ENCODE results near the gene AGBL4. TPM values are rescaled to one million over a fixed set of nuclear protein-coding genes. Genes with fewer than 3 reads are reported as not detected.

The AGBL4 gene
- total and polyA plus RNA-seq, 7 experiments from 2014 or later = 0.27 TPM; not detected in 6

DNA sequence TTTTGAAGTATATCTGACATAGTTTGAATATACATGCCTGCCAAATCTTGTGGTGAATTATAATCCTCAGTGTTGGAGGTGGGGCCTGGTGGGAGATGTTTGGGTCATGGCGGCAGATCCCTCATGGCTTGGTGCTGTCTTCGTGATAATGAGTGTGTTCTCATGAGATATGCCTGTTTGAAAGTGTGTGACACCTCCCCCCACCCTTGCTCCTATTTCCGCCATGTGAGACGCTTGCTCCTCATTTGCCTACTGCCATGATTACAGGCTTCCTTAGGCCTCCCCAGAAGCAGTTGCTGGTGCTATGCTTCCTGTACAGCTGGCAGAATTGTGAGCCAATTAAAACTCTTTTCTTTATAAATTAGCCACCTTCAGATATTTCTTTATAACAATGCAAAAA, 810.5 kb downstream of the AGBL4 start:
- DNase-seq = no peak
- H3K4me1 Mint-ChIP-seq = no peaks in the 10 kb centered on the region
- no peak for ATAC-seq
- Histone ChIP-seq H3K36me3 (ENCODE audit: control insufficient read depth in 2 of 3, insufficient read depth in 3 of 3, low read length in 3 of 3) (no peaks in the 10 kb centered on the region), H3K27me3 (ENCODE audit: control insufficient read depth in 2 of 2, insufficient read depth in 2 of 2, low read length in 2 of 2) (no peaks in the 10 kb centered on the region), H3K4me3 (ENCODE audit: low read length) (no peak overlapping the region), H3K4me1 (ENCODE audit: control insufficient read depth in 2 of 2, insufficient read depth in 2 of 2, low read length in 2 of 2) (no peaks in the 10 kb centered on the region), H3K9me3 (ENCODE audit: control insufficient read depth in 2 of 3, low read length in 3 of 3) (no peaks in the 10 kb centered on the region), H3K27ac (ENCODE audit: low read depth, low read length) (no peak overlapping the region)
- H3K4me3 Mint-ChIP-seq = no peak overlapping the region
- no peaks in the 10 kb centered on the region for H3K36me3 Mint-ChIP-seq
- H3K27me3 Mint-ChIP-seq = peaks cover 0 to 6% (median 4%) of the 10 kb centered on the region in 5 donors
- intact Hi-C loops (cut with micrococcal nuclease) = no loop called here
- no peak overlapping the region for H3K27ac Mint-ChIP-seq
- POLR2A ChIA-PET = no interaction called here
- H3K9me3 Mint-ChIP-seq = peaks cover 0 to 11% (median 0%) of the 10 kb centered on the region in 11 donors
- CTCF ChIA-PET = no interaction called here

DNA sequence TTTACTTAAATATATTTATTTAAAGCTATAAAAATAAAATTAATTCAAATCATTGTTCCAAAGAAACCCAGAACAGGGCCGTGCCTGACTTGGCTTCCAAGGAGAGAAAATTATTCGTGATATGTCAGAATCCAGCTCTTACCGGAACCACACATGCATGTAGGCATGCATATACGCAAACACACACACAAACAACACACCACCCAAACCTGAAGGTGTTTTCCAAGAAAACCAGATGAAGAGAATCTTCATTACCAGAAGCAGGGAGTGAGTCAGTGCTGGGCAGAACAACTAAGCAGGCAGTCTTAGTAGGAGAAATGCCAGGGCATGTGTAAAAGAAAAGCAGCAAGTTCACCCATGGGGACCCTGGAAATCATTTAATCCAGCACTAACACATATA, 815.0 kb downstream of the AGBL4 start:
- H3K36me3 ChIP-seq (ENCODE audit: control insufficient read depth in 2 of 3, insufficient read depth in 3 of 3, low read length in 3 of 3) = no peaks in the 10 kb centered on the region
- no peaks in the 10 kb centered on the region for H3K27me3 ChIP-seq (ENCODE audit: control insufficient read depth in 2 of 2, insufficient read depth in 2 of 2, low read length in 2 of 2)
- no peaks in the 10 kb centered on the region for H3K9me3 ChIP-seq (ENCODE audit: control insufficient read depth in 2 of 3, low read length in 3 of 3)
- intact Hi-C loops (cut with micrococcal nuclease) = no loop called here
- Mint-ChIP-seq H3K9me3 (peaks cover 0 to 11% (median 0%) of the 10 kb centered on the region in 11 donors), H3K27me3 (peaks cover 0 to 10% (median 4%) of the 10 kb centered on the region in 5 donors), H3K27ac (no peak overlapping the region), H3K36me3 (no peaks in the 10 kb centered on the region), H3K4me3 (no peak overlapping the region), H3K4me1 (no peaks in the 10 kb centered on the region)
- ChIA-PET POLR2A (no interaction called here), CTCF (no interaction called here)
- ATAC-seq (no peak), DNase-seq (no peak)
- no peak overlapping the region for H3K27ac ChIP-seq (ENCODE audit: low read depth, low read length)
- H3K4me3 ChIP-seq (ENCODE audit: low read length) = no peak overlapping the region
- H3K4me1 ChIP-seq (ENCODE audit: control insufficient read depth in 2 of 2, insufficient read depth in 2 of 2, low read length in 2 of 2) = no peaks in the 10 kb centered on the region

DNA sequence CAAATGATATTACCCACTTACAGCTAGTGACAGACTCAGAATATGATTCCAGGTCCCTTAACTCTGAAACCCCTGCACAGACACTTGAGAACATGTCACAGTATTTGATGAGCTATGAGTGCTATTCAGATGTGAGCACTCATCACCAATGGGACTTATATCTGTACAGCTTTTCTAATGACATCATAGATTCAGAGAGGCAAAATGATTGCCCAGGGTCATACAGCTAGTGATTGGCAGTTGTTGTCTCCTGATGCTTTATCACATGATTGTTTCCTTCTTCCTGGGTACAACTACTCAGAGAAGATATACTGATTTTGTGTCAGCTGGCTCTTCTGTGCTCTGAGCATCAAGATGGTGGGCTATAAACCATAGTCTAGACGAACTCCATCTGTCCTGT, 819.0 kb downstream of the AGBL4 start:
- Histone ChIP-seq H3K36me3 (ENCODE audit: control insufficient read depth in 2 of 3, insufficient read depth in 3 of 3, low read length in 3 of 3) (no peaks in the 10 kb centered on the region), H3K27me3 (ENCODE audit: control insufficient read depth in 2 of 2, insufficient read depth in 2 of 2, low read length in 2 of 2) (no peaks in the 10 kb centered on the region), H3K4me1 (ENCODE audit: control insufficient read depth in 2 of 2, insufficient read depth in 2 of 2, low read length in 2 of 2) (no peaks in the 10 kb centered on the region), H3K4me3 (ENCODE audit: low read length) (no peak overlapping the region), H3K27ac (ENCODE audit: low read depth, low read length) (no peak overlapping the region), H3K9me3 (ENCODE audit: control insufficient read depth in 2 of 3, low read length in 3 of 3) (no peaks in the 10 kb centered on the region)
- H3K4me1 Mint-ChIP-seq = no peaks in the 10 kb centered on the region
- peaks cover 0 to 5% (median 0%) of the 10 kb centered on the region in 5 donors for H3K36me3 Mint-ChIP-seq
- peaks cover 0 to 10% (median 4%) of the 10 kb centered on the region in 5 donors for H3K27me3 Mint-ChIP-seq
- intact Hi-C loops (cut with micrococcal nuclease) = no loop called here
- DNase-seq = no peak
- ChIA-PET CTCF (no interaction called here), POLR2A (no interaction called here)
- H3K27ac Mint-ChIP-seq = no peak overlapping the region
- peaks cover 1 to 32% (median 8%) of the 10 kb centered on the region in 11 donors for H3K9me3 Mint-ChIP-seq
- no peak for ATAC-seq
- no peak overlapping the region for H3K4me3 Mint-ChIP-seq

DNA sequence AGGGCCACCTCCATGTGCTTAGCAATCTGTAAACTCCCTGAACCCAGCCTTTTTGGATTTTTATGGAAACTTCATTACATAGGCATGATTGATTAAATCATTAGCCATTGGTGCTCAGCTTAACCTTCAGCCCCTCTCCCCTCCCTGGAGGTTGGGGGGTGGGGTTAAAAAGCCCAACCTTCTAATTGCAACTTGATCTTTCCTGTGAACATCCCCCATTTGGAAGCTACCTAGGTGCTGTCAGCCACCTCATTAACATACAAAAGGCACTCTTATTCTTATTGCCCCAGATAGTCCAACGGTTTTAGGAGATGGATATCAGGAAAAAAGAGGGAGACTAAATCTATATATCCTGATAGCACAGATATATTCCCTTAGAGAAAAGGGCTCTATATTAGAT, 823.0 kb downstream of the AGBL4 start:
- no peaks in the 10 kb centered on the region for H3K27me3 ChIP-seq (ENCODE audit: control insufficient read depth in 2 of 2, insufficient read depth in 2 of 2, low read length in 2 of 2)
- H3K4me1 Mint-ChIP-seq = no peaks in the 10 kb centered on the region
- H3K27ac ChIP-seq (ENCODE audit: low read depth, low read length) = no peak overlapping the region
- peaks cover 0 to 17% (median 9%) of the 10 kb centered on the region in 5 donors for H3K27me3 Mint-ChIP-seq
- H3K4me3 ChIP-seq (ENCODE audit: low read length) = no peak overlapping the region
- ChIA-PET POLR2A (interaction anchor here (0.8 kb wide), 1 partner anchor 53 kb away, joined by 3 read pairs; no protein-coding TSS in a partner anchor), CTCF (no interaction called here)
- H3K36me3 Mint-ChIP-seq = peaks cover 0 to 5% (median 0%) of the 10 kb centered on the region in 5 donors
- H3K4me1 ChIP-seq (ENCODE audit: control insufficient read depth in 2 of 2, insufficient read depth in 2 of 2, low read length in 2 of 2) = no peaks in the 10 kb centered on the region
- intact Hi-C loops (cut with micrococcal nuclease) = no loop called here
- H3K4me3 Mint-ChIP-seq = no peak overlapping the region
- ATAC-seq (no peak), DNase-seq (no peak)
- no peaks in the 10 kb centered on the region for H3K36me3 ChIP-seq (ENCODE audit: control insufficient read depth in 2 of 3, insufficient read depth in 3 of 3, low read length in 3 of 3)
- peaks cover 3 to 51% (median 17%) of the 10 kb centered on the region in 11 donors for H3K9me3 Mint-ChIP-seq
- no peak overlapping the region for H3K27ac Mint-ChIP-seq
- peaks cover 0 to 6% (median 0%) of the 10 kb centered on the region in 3 experiments for H3K9me3 ChIP-seq (ENCODE audit: control insufficient read depth in 2 of 3, low read length in 3 of 3)

DNA sequence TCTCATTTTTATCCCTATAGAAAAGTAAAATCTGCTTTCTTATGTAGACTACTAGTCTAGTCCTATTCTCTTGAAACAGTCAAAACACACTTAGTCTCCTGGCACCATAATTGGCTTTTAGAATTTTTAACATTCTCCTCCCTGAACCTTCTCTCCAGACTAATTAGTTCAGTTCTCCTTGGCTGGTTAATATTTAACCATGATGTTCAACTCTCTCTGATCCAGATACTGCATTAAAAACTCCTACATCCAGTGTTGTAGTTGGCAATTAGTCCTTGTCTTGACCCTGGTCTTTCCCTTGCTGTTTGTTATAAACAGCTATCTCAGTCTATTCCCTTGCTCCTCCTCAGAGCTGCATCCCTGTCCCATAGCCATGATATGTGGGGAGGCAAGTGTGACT, 824.2 kb downstream of the AGBL4 start:
- no peak overlapping the region for H3K27ac ChIP-seq (ENCODE audit: low read depth, low read length)
- H3K4me1 ChIP-seq (ENCODE audit: control insufficient read depth in 2 of 2, insufficient read depth in 2 of 2, low read length in 2 of 2) = no peaks in the 10 kb centered on the region
- DNase-seq (no peak), ATAC-seq (no peak)
- ChIA-PET POLR2A (no interaction called here), CTCF (no interaction called here)
- H3K27ac Mint-ChIP-seq = no peak overlapping the region
- peaks cover 0 to 7% (median 0%) of the 10 kb centered on the region in 3 experiments for H3K9me3 ChIP-seq (ENCODE audit: control insufficient read depth in 2 of 3, low read length in 3 of 3)
- peaks cover 0 to 5% (median 0%) of the 10 kb centered on the region in 5 donors for H3K36me3 Mint-ChIP-seq
- no peak overlapping the region for H3K4me3 Mint-ChIP-seq
- intact Hi-C loops (cut with micrococcal nuclease) = no loop called here
- no peaks in the 10 kb centered on the region for H3K27me3 ChIP-seq (ENCODE audit: control insufficient read depth in 2 of 2, insufficient read depth in 2 of 2, low read length in 2 of 2)
- peaks cover 3 to 54% (median 21%) of the 10 kb centered on the region in 11 donors for H3K9me3 Mint-ChIP-seq
- no peaks in the 10 kb centered on the region for H3K4me1 Mint-ChIP-seq
- no peaks in the 10 kb centered on the region for H3K36me3 ChIP-seq (ENCODE audit: control insufficient read depth in 2 of 3, insufficient read depth in 3 of 3, low read length in 3 of 3)
- no peak overlapping the region for H3K4me3 ChIP-seq (ENCODE audit: low read length)
- H3K27me3 Mint-ChIP-seq = peaks cover 0 to 17% (median 10%) of the 10 kb centered on the region in 5 donors

DNA sequence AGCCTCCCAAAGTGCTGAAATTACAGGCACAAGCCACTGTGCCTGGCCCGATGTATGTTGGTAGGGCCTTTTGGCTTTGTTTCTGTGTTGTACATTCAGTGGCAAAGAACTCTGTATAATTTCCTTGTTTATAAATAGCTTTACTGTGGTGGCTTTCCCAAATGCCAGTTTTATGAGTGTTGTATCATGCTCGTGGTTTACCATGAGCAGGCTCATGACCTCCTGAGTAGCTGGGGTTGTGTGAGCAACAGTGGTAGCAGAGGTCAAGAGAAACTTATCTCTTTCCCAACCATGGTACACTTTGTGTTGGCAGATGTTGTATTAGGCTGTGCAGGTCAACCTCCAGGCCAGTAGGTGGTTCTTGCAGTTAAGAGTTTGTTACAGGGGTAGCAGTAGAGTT, 826.7 kb downstream of the AGBL4 start:
- H3K9me3 ChIP-seq (ENCODE audit: control insufficient read depth in 2 of 3, low read length in 3 of 3) = peaks cover 0 to 11% (median 0%) of the 10 kb centered on the region in 3 experiments
- no peak for DNase-seq
- intact Hi-C loops (cut with micrococcal nuclease) = no loop called here
- H3K27me3 Mint-ChIP-seq = peaks cover 0 to 17% (median 10%) of the 10 kb centered on the region in 5 donors
- POLR2A ChIA-PET = no interaction called here
- peaks cover 0 to 5% (median 0%) of the 10 kb centered on the region in 5 donors for H3K36me3 Mint-ChIP-seq
- no peaks in the 10 kb centered on the region for H3K36me3 ChIP-seq (ENCODE audit: control insufficient read depth in 2 of 3, insufficient read depth in 3 of 3, low read length in 3 of 3)
- no peaks in the 10 kb centered on the region for H3K4me1 ChIP-seq (ENCODE audit: control insufficient read depth in 2 of 2, insufficient read depth in 2 of 2, low read length in 2 of 2)
- no peak overlapping the region for H3K27ac Mint-ChIP-seq
- no peak overlapping the region for H3K27ac ChIP-seq (ENCODE audit: low read depth, low read length)
- H3K4me3 Mint-ChIP-seq = no peak overlapping the region
- CTCF ChIA-PET = no interaction called here
- no peak for ATAC-seq
- H3K27me3 ChIP-seq (ENCODE audit: control insufficient read depth in 2 of 2, insufficient read depth in 2 of 2, low read length in 2 of 2) = no peaks in the 10 kb centered on the region
- peaks cover 3 to 60% (median 19%) of the 10 kb centered on the region in 11 donors for H3K9me3 Mint-ChIP-seq
- H3K4me3 ChIP-seq (ENCODE audit: low read length) = no peak overlapping the region
- H3K4me1 Mint-ChIP-seq = no peaks in the 10 kb centered on the region

DNA sequence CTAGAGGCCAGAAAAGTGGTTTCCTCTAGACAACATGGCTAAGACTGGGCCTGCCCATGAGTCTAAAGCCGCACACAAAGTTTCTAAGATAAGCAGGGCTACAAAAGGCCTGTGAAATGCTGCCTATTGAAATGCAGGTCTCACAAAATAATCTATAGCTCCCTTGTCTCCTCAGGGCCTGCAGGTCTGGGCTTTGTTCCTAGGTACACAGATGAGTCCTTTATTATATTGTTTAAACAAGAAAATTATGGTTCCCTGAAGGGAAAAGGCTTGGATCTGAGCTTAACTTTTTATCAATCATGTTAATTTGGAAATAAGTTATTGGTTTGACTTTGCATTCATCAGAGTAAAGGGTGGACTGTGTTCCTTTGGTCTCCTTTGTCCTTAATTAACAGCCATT, 833.6 kb downstream of the AGBL4 start:
- peaks cover 0 to 4% (median 0%) of the 10 kb centered on the region in 5 donors for H3K27me3 Mint-ChIP-seq
- ATAC-seq (no peak), DNase-seq (no peak)
- no peak overlapping the region for H3K4me3 Mint-ChIP-seq
- intact Hi-C loops (cut with micrococcal nuclease) = no loop called here
- no peak overlapping the region for H3K27ac Mint-ChIP-seq
- H3K4me1 Mint-ChIP-seq = no peaks in the 10 kb centered on the region
- no peaks in the 10 kb centered on the region for H3K36me3 Mint-ChIP-seq
- H3K4me3 ChIP-seq (ENCODE audit: low read length) = no peak overlapping the region
- H3K9me3 ChIP-seq (ENCODE audit: control insufficient read depth in 2 of 3, low read length in 3 of 3) = peaks cover 0 to 5% (median 0%) of the 10 kb centered on the region in 3 experiments
- no peak overlapping the region for H3K27ac ChIP-seq (ENCODE audit: low read depth, low read length)
- peaks cover 4 to 34% (median 9%) of the 10 kb centered on the region in 11 donors for H3K9me3 Mint-ChIP-seq
- POLR2A ChIA-PET = no interaction called here
- no peaks in the 10 kb centered on the region for H3K4me1 ChIP-seq (ENCODE audit: control insufficient read depth in 2 of 2, insufficient read depth in 2 of 2, low read length in 2 of 2)
- CTCF ChIA-PET = no interaction called here
- H3K36me3 ChIP-seq (ENCODE audit: control insufficient read depth in 2 of 3, insufficient read depth in 3 of 3, low read length in 3 of 3) = no peaks in the 10 kb centered on the region
- H3K27me3 ChIP-seq (ENCODE audit: control insufficient read depth in 2 of 2, insufficient read depth in 2 of 2, low read length in 2 of 2) = no peaks in the 10 kb centered on the region

All from naive thymus-derived CD4-positive, alpha-beta T cell (primary cell).